Measurements from ENCODE around the gene BCAP31.
A peak's percentile ranks its signal among the peaks of the same experiment; 100 is the strongest.
"Not testable (repeated sequence)": the region's sequence is repeated elsewhere in the genome, so short reads cannot be mapped to it uniquely, and the experiment has no call there.

Gene BCAP31

DNA sequence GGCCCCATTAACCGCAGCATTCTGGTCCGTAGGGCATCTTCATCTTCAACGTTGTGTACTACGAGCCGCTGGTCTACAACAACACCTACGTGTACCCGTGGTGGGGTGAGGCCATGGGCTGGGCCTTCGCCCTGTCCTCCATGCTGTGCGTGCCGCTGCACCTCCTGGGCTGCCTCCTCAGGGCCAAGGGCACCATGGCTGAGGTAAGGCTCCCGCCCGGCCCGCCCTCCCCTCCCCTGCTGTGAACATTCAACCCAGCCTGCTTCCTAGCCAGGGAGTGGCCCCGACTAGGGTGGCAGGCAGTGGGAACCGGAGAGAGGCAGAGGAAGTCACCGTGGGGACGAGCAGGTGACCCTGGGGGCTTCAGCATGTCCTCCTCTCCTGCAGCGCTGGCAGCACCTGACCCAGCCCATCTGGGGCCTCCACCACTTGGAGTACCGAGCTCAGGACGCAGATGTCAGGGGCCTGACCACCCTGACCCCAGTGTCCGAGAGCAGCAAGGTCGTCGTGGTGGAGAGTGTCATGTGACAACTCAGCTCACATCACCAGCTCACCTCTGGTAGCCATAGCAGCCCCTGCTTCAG, 29.4 kb downstream of the BCAP31 start:
- DNase-seq (ENCODE audit: low read depth in 2 of 2) = no peak

DNA sequence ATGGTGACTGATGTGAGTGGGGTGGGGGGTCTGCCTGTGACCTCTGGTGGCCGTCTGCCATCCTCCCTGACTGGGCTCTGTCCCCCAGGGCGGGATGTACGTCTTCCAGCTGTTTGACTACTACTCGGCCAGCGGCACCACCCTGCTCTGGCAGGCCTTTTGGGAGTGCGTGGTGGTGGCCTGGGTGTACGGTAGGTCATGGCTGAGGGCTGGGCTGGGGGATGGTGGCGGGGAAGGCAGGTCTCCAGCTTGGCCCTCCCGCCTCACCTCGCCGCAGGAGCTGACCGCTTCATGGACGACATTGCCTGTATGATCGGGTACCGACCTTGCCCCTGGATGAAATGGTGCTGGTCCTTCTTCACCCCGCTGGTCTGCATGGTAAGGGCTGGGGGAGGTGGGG, 29.9 kb downstream of the BCAP31 start:
- DNase-seq (ENCODE audit: low read depth in 2 of 2) = not testable (repeated sequence)

GRCh38 chrX:153693216-153694086, 30.7 kb downstream of the BCAP31 start:
- no peak for DNase-seq (ENCODE audit: low read depth in 2 of 2)

GRCh38 chrX:153692611-153693156, 31.5 kb downstream of the BCAP31 start:
- no peak for DNase-seq (ENCODE audit: low read depth in 2 of 2)

GRCh38 chrX:153692003-153692402, 32.2 kb downstream of the BCAP31 start:
- DNase-seq (ENCODE audit: low read depth in 2 of 2) = no peak

- DNase-seq (ENCODE audit: low read depth in 2 of 2) = not testable (repeated sequence)
These were observed 33.0 kb downstream of the BCAP31 start for GRCh38 chrX:153691032-153691827.

DNA sequence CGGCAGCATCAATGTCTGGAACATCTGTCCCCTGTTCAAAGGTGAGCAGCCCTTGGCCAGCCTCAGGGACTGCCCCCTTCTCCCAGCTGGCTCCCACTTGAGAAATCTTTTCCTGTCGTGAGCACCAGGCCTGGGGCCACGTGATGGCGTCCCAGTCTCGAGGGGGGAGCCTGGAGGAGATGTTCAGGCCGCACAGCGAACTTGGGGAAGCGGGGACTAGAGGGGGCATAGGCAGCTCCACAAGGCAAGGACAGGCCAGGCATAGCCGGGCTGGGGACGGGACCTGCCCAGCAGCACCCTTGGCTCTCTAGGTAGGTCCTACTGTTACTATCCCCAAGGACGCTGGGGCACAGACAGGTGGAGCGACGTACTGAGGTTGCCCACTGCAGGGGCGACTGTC, 33.7 kb downstream of the BCAP31 start:
- DNase-seq (ENCODE audit: low read depth in 2 of 2) = no peak

- no peak for DNase-seq (ENCODE audit: low read depth in 2 of 2)
These were observed 34.3 kb downstream of the BCAP31 start for GRCh38 chrX:153689654-153690465.

- no peak for DNase-seq (ENCODE audit: low read depth in 2 of 2)
These were observed 35.1 kb downstream of the BCAP31 start for GRCh38 chrX:153688911-153689590.

DNA sequence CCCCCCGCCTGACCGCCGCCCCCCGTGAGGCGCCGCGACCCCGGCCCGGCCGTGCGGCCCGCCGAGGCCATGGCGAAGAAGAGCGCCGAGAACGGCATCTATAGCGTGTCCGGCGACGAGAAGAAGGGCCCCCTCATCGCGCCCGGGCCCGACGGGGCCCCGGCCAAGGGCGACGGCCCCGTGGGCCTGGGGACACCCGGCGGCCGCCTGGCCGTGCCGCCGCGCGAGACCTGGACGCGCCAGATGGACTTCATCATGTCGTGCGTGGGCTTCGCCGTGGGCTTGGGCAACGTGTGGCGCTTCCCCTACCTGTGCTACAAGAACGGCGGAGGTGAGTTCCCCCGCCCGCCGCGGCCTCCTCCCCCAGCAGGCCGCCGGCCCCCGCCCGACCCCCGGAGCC, 35.7 kb downstream of the BCAP31 start:
- no peak for DNase-seq (ENCODE audit: low read depth in 2 of 2)

- DNase-seq (ENCODE audit: low read depth in 2 of 2) = no peak
These were observed 36.1 kb downstream of the BCAP31 start for GRCh38 chrX:153688071-153688470.

- peak in 1 of 2 donors; percentile 33 for DNase-seq (ENCODE audit: low read depth in 2 of 2)
These were observed 36.8 kb downstream of the BCAP31 start, which contains the start of gene SLC6A8 for GRCh38 chrX:153687121-153688039. Gene SLC6A8 (plus strand): TSS chrX:153687926. CDS start chrX:153688575, 649 bp downstream.

GRCh38 chrX:153686711-153687110, 37.5 kb downstream of the BCAP31 start:
- no peak for DNase-seq (ENCODE audit: low read depth in 2 of 2)

DNA sequence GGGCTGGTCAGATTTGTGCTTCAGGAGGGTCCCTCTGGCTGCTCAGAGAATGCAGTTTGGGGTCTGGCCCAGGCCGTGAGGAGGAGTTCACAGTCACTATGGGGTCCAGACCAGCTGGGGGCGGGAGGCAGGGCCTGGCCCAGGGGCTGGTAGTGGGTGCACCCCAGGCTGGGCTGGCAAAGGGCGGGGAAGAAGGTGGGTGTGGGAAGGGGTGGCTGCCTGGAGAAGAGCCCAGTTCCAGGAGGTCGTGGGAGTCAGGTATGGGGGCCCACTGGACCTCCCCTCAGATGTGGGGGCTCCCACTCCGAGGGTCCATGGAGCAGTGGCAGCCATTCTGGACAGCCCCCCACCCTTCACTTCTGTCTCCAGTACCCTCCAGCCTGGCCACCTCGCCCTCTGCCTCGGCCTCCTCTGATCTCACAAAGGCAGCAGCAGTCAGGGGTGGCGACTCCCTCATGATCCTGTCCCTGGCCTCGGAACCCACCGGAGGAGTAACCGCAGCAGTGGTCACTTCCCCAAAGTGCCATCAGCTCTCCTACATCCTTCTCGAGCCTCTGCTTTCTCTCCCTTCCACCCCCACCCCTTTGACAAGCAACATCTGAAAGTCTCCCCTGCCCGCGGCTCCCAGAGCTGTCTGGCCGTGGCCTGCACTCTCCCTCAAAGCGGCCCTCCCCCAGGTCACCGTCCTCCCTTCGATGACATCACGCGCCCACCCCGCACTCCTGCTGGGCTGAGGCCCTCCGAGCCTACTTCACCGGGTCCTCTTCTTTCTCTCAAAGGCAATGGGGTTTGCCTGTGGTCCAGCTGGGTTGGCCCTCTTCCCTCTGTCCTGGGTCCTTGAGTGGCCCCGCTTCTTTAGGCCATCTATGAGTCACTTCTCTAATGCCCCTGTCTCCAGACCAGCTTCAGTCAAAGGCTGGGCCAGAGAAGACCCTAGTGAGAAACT, 38.2 kb downstream of the BCAP31 start:
- DNase-seq (ENCODE audit: low read depth in 2 of 2) = no peak

GRCh38 chrX:153685156-153685536, 39.0 kb downstream of the BCAP31 start:
- no peak for DNase-seq (ENCODE audit: low read depth in 2 of 2)

DNA sequence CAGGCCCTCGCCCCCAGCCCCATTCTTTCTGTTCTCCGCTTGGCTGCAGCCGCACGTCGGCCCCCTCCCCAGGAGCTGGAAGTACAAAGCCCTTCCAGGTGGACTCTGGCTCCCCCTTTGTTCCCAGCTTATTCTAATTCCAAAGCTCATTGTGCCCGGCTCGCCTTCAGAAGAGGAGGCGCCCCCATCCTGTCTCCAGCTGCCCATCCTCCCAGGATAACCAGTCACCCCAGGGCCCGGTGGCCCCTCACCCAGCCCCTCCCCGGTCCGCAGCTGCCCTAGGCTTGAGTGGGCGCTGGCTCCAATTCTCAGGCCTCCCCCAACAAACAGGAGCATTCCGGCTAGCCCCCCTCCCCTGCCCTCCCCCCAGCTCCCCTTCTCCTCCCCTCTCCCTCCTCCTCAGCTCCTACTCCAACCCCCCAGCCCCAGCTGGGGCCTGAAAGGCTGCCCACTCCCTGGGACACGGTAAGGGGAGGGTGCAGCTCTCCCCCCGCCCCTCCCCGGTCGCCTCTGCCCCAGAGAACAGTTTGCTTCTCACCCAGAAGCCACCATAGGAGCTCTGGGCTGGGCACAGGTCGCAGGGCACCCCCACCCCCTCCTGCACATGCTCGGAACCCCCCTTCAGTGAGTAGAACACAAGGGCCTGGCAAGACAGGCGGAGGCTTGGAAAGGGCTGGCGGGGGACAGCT, 39.6 kb downstream of the BCAP31 start:
- no peak for DNase-seq (ENCODE audit: low read depth in 2 of 2)

DNA sequence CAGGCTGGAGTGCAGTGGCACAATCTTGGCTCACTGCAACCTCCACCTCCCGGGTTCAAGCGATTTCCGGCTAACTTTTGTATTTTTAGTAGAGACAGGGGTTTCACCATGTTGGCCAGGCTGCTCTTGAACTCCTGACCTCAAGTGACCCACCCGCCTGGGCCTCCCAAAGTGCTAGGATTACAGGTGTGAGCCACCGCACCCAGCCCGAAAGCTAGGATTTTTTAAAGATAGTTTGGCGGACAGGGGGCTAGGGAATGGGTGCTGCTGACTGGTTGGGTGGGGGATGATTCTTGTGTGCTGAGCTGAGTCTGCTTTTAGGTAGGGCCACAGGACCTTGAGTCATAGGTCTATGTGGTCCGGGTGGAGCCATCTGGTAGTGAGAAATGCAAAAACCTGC, 40.7 kb downstream of the BCAP31 start:
- DNase-seq (ENCODE audit: low read depth in 2 of 2) = not testable (repeated sequence)

DNA sequence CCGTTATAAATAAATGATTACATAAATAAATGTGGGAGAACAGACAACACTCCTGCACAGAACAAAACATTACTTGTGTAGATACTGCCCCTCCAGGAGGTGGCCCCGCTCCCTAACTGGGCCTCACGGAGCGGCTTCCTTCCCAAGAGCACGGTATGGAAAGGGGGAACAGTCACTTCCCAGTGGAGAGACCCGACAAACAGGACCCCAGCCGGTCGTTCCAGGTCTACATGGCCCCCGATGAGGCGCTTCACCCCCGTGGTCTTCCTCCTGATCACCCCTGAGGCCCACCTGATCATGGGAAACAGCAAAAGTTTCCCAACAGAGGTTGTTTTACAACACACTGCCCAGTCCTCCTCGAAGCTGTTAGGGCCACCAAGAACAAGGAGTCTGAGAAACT, 43.0 kb downstream of the BCAP31 start:
- no peak for DNase-seq (ENCODE audit: low read depth in 2 of 2)
